ENCODE measurements around the gene SLC12A8.

The SLC12A8 gene

DNA sequence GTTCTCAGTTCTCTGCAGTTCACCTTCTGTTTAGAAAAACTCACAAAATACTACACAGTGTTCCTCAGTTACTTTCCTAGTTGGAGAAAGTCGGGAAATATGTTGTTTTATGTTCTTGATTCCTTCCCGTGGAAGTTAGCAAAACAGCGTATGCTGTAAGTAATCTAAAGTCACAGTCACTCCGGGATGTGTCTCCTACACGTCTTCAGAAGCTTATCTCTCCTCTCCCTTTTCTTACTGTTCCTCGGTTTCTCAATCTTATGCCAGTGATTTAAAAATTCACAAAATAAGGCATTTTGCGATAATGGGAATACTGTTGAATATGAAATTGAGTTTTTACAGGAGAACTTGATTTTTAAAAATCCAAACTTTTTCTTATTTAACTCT is 158.5 kb downstream of the SLC12A8 start:
- no peak for DNase-seq

DNA sequence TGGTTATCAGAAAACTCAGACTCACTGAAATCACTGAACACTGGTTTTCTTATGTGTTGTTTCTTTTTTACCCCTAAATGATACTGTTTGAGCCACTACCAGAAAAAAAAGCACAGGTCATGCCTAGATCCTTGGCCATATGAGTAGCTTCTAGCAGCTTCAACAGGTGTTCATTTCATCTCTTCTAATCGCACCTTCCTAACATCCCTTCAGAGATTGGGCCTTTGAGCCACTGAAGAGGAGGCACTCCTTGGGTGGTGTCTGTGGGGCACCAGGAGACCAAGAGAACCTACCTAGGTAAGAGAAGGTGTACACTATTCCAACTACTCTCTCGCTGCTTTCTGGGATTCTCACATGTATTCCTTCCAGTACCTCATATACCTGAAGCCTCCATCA is 159.2 kb downstream of the SLC12A8 start:
- no peak for DNase-seq

DNA sequence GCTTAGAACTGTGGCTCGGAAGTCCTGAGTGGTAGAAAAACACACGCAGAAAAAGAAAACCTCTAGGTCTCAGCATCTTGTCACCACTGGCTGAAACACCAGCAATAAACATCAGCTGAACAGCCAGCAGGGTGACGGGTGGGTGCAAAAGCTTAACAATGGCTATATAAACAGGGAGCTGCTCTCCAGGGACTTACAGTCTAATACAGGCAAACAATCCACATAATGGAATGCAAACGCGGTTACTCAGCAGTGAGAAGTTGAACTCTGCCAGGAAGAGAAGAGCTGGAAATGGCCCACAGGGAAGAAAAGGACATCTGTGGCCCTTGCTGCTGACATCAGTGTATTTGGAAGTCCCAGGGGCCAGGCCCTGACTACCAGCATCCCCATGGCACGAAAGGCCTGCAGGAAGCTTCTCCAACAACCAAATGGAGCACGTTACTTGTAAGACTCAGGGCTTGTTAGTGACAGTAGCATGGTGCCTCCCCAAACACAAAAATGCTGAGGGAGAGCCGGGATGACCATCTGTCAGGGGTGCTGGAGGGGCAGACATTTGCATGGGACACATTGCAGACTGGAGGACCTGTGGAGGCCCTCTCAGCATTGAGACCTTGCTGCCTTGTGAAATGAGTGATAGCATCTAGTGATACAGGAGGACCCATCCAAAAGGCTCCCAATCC is 159.8 kb downstream of the SLC12A8 start:
- peak in 5 of 14 donors; percentile 49 to 74 (median 61) for DNase-seq

DNA sequence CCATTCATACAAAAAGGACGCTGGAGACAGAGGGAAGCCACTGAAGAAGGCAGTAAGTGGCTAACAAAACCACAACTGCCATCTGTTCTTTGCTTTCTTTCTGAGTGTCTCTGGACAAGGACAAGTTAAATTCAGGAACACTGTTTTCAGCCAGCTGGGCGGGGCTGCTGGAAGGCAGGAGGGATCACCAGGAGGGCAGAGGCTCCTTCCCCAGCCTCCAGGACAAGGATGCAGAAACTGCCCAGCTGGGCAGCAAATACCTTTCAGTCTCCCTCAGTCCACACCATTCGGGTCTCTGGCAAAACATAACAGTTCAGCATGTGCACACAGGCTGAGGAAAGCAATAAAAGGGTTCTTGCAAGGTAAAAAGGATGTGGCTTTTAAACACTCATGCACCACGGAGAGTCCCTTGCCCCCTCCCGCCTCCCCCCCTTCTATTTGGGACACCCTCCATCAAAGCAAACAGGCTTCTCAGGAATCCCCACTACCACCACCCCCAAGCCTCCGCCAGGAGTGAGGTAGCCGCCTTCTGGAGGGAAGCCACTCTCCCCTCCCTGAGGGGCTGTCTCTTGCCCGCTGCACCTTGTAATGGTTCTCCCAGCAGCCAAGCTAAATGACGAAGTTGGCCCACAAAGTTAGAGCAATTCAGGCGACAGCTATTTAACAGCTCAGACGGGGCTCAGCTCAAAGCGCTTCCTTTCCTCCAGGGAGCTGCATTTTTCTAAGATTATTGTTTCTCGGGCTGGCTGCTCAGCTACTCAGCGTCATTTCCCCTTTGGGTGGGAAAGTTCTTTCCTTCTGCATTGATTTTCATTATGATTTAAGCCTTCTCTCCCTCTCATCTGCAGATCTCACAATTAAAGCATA is 160.6 kb downstream of the SLC12A8 start:
- peak in 7 of 14 donors; percentile 44 to 72 (median 60) for DNase-seq

DNA sequence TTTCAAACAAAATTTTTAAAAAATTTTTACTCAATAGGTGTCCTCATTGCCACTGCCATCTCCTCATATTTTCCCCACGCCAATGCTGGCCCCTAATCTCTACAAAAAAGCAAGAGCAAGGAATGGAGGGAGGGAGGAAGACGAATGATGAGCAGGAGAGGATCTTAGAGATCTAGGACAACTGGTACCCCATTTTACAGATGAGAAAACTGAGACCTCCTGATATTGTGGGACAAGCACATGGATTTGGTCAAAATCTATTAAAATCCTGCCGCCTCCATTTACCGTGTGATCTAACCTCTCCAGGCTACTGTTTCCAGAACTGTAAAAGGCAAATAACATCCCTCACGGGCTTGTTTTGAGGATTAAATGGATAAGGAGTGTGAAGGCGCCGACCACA is 161.3 kb downstream of the SLC12A8 start:
- DNase-seq = no peak

DNA sequence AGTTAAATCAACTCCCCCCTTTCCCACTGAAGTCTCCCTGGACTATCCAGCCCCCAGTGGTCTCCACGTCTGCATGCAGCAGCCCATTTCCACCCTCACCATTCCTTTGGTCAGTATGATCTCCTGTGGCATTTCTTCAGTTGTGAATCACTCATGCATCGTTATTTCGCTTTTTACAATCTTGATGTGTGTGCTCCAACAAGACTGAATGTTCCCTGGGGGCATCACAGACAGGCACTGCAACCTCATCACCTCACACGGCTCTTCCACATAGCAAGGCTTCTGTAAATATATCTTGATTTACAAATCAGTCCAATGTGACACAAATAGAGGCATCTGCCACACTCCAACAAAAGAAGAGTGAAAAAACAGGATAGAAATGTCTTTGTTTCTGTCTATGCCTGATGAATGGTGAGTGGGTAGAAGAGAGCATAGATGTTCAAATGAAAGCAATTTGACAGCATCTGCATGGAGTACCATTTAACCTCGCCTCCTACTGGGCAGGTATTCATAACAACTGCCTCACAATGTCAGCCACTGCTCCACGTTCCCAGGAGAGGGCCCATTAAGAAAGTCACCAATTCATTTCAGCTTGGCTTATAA is 162.0 kb downstream of the SLC12A8 start:
- no peak for DNase-seq

DNA sequence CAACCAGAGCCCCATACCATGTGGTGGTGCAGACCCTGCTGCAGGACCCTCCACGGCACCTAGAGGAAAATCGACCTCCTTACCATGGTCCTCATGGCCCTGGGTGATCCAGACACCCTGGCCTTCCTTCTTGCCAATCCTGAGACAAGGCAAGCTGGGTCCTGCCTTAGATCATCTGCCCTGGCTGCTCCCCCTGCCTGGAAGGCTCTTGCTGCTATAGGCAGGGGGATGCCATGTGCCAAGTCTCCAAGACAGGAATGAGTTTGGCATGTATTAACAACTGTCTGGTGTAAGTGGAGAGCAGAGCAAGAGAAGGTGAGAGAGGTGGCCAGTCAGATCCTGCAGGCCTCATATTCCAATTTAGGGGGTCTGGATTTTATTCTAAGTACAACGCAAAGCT is 164.3 kb downstream of the SLC12A8 start:
- no peak for DNase-seq

DNA sequence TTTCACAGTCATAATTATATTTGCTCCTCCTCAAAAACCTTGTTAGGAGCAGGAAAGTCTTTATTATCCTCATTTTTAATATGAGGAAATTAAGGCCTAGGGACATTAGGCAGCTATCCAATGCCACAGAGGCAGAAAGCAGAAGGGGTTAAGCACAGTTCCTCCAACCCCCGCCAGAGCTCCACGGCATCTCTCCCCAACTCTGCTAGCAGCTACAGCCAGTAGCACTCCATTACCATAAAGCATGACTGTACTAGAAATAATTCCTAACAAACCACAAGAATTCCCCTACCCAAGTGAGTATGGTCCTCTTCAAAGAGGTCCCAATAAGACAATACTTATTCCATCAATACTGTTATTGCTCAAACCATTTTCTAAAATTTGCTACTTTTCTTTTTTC is 166.6 kb downstream of the SLC12A8 start:
- no peak for DNase-seq

DNA sequence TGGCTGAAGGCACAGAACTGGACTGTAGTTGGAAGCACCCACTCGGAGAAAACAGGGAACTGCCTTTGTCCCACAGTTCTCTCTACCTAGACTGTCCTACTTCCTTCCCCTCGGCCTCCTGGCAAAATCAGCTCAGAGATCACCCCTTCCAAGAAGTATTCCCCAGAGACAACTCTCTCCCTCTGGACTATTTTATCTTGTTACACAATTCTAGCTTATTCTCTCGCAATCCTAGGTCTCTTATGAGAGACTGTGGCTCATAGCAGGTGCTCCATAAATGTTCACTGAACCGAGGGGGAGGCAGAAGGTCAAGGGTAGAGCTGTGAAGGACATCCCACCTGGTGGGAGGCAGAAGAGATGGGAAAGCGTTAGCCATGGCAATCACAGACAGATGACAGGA is 167.4 kb downstream of the SLC12A8 start:
- no peak for DNase-seq

DNA sequence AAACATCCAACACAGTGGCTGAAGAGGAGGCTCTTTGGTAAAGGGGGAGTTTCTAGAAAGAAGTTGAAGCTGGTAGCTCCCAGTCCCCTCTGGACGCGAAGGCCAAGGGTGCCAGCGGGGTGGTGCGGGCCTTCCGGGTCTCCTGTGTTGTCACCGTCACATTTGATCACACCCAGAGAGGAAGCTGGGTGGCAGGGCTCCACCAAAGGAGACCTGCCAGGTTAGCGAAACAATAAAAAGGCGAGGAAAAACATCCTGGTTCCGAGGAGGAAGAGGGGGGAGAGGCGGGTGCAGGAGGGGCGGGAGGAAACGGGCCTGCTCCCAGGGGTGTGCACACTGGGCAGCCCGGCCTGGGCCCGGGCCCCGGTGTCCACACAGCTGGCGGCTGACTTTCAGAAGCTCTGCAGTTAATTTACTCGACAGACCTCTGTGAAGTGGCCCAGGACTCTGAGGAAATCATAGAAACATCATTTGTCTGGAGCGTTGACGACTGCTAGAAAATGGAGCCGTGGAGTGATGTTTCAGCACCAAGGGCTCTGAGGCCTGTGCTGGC is 168.9 kb downstream of the SLC12A8 start:
- DNase-seq = no peak

DNA sequence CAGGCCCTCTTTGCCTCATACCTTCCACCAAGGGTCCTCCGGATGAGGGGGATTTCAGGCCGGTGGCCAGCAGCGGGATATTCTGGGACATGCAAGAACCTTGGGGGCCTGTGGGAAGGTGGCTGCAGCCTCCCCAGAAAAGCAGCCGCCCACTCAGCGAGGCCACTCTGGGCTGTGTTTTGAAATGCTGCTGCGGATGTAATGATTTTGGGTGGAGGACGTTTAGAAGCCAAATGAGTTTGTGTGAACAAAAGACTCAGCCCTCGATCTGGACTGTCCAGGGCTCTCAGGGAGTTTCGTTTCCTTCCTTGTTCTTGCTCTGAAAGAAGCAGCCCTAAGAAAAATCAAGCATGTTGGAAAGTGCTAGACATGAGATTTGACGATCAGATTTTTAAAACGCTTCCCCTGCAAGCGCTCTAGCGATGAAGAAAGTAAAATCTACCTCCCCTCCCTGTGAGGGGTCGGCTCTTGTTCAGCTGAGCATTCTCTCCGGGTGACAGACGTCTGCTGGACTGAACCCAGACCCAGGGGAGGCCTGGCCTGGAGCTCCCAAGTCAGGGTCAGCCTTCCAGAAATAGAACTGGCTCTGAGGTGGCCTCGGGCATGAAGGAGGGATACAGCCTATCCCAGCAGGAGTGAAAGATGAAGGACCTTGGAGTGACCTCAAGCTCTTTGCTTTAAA is 169.7 kb downstream of the SLC12A8 start:
- DNase-seq = peak in 4 of 14 donors; percentile 31 to 49 (median 40)

DNA sequence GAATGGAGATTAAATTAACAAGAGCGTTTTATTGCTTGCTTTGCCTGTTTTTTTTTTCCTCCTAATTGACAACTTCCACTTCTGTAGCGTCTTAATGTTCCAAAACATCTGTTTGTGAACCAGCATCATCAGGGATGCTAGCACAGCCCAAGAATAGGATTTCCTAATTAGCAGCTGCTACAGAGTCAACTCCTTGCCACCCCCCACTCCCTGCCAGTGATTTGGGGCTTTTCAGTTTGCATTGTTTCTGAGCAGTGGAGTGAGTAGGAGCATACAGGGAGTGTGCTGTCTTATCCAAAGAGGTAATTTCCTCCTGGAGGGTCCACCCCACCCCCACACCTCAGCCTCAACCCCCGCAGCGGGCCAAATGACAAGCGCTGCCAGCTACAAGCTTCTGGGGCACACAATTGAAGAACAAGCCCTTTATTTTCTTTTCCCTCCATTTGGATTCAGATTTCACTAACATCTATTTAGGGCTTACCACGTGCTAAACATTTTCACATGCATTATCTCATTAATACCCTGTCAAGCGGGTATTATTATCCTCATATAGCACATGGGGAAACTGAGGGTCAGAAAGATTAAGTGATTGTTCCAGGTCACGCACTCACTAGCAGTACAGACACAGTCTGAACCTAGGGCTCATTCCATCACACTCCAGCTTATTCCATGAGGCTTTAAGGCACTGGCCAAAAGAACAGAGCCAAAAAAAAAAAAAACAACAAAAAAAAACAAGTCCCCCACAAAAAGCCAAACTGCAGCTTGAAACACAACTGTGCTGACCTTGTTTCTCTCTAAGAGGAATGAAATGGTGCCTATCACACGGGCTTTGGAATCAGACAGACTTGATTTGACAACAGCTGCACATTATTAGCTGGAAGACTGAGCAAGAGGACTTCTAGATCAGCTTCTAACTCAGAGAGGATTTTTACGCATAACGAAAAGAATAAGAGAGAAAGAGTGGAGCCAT is 173.1 kb downstream of the SLC12A8 start:
- peak in 3 of 14 donors; percentile 22 to 50 (median 48) for DNase-seq

DNA sequence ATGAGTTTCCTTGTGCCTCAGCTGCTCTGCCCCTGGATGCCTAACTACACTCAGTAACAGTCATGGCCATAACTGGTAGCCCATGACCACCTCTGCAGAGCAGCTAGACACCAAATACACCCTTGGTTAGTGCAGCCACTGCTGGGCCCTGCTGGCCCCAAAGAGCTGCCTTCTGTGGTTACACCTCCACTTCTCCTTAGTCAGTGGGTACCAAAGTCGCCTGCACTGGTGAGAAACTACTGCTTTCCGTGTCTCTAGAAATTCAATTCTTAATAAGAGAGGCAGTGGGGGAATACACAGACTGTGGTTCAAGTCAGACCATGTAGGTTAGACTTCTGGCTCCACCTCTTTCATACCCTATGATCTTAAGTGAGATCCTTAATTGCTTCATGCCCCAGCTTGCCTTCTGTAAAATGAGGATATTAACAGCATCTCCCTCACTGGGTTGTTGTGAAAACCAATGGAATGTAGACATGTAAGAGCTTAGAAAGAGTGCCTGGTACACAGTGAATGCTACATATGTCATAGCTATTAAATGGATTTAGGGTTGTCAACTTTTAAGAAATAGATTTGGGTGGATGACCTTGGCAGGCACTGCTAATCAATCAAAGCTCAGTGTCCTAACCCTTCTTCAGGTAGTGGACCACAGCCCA is 174.9 kb downstream of the SLC12A8 start:
- no peak for DNase-seq

DNA sequence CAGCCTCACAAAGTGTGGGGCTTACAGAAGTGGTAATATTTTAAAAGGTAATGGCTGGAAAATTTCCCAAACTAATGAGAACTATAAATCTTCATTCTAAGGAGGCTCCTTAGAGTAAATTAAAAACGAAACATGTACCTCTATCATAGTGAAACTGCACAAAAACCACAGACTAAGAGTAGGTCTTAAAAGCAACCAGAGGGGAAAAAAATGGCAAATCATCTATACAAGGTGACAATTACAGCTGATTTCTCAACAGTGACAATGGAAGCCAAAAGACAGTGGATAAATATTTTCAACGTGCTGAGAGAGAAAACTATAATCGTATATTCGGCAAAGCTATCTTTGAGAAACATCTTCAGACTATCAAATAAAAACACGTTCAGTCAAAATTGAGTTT is 177.3 kb downstream of the SLC12A8 start:
- no peak for DNase-seq

DNA sequence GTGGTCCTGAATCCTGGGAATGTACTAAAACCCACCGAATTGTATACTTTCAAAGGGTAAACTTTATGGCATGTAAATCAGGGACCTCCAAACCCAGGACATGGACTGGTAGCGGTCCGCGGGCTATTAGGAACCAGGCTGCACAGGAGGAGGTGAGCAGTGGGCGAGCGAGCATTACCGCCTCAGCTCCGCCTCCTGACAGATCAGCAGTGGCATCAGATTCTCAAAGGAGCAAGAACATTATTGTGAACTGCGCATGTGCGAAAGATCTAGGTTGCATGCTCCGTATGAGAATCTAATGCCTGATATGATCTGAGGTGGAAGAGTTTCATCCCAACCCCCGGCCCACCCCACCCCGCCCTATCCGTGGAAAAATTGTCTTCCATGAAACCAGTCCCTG is 178.9 kb downstream of the SLC12A8 start:
- no peak for DNase-seq

DNA sequence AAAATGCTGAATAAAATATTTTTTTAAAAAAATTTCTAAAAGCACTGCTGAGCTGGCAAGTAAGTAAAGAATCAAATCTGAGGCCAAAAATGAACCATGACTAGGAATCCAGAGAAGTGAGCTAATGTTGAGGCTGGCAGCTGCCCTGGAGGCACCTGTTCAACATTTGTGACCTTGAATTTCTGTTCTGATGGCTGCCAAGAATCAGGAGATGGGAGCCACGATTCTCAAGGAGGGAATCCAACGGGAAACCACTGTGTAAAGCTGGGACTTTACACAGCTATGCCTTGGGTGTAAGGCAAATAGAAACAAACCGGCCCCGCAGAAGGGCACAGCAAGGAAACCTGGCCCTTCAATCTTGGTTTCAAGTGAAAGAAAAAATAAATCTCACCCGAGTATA is 179.4 kb downstream of the SLC12A8 start:
- no peak for DNase-seq

DNA sequence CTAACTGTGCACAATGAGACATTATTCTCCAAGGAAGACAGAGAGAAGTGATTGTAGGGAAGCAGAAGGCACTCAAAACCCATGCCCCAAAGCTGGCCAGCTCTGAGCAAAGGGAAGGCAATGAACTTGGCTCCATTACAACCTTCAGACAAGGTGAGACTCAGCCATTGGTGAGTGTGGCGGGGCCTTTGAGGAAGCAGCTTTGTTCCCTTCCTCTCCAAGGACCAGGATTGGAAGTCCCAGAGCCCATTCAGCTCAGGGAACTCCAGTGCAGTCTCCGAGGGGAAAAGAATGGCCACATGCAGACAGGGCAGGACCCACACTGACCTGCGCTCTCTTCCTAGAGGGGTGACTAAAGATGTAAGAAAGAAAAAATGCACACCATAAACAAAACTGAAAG is 179.9 kb downstream of the SLC12A8 start:
- no peak for DNase-seq
